IPS-NIHi7 (cell line): ENCODE data around the gene VSIR.

Source experiments
- DNase-seq: peaks from one replicate; pipeline ENCODE4 v3.0.0; 2012; ENCODE audit warnings: mixed read lengths; ENCODE audit errors: extremely low spot score

Gene VSIR

GRCh38 chr10:71763352-71764127 lies 9.8 kb downstream of the VSIR start:
- no peak for DNase-seq

DNA sequence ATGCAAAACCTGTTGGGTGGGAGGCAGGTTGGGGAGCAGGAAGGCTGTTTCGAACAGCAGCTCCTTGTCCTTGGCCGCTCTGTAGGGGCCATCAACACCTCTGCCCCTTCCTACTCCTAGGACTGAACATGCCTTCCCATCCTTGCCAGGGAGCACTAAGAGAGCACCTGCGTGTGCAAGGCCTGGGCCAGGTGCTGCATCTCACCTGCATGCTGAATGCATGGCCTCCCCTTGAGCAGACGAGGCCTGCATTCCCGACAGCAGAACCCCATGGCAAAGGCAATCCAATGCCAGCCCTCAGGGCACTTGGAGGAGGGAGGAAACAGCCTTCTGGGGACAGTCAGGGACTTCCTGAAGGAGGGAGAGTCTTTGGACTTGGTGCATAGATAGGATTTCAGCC lies 11.0 kb downstream of the VSIR start:
- no peak for DNase-seq

GRCh38 chr10:71761541-71762113 lies 11.7 kb downstream of the VSIR start:
- DNase-seq: peak; percentile 61

DNA sequence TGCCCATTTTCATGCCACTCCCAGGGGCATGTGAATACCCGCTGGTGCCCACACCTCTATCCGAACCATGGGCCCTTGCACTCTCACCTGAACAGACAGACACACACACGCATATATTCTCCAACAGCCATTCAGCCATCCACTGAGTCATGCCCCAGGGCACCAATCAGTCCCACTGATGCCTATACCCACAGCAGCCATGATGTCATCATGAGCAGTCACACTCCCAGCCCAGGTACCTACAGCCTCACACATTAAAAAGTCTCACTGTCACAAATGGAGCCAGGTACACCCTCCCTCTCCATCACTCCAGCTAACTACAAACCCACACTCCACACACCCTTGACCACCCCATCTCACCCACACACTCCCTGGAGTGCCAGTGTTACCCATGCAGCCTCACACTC lies 12.2 kb downstream of the VSIR start:
- DNase-seq: no peak

DNA sequence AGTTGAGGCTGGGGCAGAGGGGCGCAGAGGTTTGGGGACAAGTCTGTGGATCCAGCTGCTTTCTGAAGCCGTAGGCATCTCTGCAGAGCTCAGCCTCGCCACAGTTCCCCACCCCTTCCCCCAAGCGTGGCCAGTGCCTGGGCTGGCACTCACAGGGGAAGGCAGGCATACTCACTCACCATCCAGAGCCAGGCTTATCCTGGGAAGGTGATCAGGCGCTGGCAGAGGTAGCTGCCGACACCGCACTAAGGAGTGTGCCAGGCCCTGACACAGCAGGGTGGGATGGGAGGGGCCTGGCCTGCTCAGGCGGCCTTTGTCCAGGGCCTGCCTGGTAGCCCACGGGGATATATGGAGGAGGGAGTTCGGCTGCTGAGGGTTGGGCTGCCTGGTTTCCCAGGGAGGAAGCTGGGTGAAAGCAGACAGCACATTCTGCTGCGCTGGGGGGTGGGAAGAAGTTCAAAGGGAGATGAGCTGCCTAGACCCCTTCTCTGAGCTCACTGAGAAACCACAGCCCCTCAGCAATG lies 15.9 kb downstream of the VSIR start:
- DNase-seq: peak; percentile 49

DNA sequence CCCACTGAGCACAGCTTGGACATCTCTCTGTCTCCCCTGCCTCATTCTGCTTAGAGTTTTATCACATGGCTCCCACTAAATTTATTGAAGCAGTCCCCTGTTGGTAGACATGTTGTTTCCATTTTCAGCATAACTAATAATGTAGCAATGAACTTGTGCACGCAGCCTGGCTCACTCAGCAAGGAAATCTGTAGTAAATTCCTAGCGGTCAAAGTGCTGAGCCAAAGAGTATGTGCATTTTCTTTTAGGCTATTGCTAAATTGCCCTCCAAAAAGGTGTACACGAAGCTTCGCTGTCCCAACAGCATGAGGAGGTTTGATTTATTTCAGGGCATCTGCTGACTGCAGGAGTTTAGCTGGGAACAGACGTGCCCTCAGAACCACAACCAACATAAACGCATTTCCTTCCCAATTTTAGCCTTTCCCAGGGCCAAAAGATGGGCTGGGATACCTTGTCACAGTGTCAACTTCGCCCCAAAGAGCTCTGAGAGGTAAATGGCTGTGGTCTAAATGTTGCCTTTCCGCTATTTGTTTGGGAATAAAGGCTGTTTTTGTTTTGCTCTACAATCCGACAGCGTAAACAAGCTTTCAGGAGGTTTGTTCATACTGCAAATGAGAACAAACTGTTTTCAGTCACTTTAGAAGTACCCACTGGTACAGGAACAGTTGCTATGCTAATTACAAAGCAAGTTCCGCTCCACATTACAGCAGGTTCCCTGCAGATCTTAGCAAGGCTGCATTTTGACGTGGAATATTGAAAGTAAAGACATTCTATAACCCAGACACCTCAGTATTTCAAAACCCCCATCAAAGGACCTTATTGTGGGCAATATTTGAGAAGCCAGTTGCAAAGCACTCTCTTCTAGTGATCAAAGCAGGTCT lies 16.8 kb downstream of the VSIR start:
- DNase-seq: no peak

- no peak for DNase-seq
Observed at GRCh38 chr10:71755179-71755879, 18.0 kb downstream of the VSIR start.

- DNase-seq: no peak
Observed at GRCh38 chr10:71754562-71754961, 18.8 kb downstream of the VSIR start.

DNA sequence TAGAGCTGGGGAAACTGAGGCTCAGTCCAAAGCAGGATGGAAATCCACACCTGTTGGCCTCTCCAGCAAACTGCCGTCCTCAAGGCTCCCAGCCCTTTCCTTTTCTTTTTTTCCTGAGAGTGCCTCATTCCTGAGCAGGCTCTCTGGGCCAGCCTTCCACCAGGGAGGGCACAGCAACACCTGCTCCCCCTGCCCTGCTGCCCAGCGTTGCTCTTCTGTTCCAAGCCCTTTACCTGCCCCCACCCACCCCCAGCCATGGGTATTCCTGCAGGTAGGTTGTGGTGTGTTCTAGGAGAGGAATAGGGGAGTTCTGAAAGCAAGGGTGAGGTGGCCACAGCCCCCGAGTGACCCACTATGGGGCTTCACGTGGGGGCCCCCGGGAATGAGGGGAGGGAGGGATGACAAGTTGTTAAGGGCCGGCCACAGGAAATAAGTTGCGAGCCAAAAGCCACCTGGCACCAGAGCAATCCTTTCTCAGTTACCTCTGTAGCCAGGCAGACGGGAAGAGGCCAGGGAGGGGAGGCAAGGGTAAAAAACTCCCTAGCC lies 19.3 kb downstream of the VSIR start:
- DNase-seq: no peak

DNA sequence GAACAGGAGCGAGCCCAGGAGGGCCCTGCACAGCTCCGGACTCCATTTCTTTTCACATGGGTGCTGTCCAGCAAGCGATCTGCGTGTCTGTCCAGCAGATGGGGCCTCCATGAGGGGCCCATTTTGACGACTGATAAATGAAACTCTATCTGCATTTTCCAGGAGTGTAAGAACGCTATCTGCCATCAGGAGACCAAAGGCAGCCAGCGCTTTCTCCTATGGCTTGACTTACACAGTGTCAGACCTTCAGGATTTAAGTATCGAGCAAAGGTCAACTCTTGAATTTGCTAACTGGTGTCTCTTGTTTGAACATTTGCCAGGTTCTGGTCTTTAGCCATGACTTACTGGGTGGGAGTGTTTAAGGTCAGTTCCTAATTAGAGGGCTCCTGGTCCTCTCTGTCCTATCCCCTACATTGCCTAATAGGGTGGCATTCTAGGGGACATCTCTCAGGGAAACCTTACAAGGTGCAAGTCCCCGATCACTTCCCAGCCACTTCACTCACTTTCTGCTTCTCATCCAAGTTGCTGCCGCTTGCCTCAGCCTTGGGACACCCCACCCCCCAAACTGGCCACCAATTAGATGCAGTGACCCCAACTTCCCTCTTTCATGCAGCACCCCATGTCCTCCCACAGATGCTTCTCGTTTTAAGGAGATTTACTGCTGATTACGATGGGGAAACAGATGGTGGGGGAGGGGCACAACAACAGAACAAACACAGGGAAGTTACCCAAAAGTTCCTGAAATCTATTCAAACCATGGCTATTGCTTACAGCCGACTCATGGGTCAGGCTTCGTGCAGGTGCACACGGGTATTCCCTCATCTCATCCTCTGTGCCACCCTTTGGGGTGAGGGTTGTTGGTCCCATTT lies 20.0 kb downstream of the VSIR start:
- no peak for DNase-seq

GRCh38 chr10:71752391-71753090 lies 20.8 kb downstream of the VSIR start:
- no peak for DNase-seq

DNA sequence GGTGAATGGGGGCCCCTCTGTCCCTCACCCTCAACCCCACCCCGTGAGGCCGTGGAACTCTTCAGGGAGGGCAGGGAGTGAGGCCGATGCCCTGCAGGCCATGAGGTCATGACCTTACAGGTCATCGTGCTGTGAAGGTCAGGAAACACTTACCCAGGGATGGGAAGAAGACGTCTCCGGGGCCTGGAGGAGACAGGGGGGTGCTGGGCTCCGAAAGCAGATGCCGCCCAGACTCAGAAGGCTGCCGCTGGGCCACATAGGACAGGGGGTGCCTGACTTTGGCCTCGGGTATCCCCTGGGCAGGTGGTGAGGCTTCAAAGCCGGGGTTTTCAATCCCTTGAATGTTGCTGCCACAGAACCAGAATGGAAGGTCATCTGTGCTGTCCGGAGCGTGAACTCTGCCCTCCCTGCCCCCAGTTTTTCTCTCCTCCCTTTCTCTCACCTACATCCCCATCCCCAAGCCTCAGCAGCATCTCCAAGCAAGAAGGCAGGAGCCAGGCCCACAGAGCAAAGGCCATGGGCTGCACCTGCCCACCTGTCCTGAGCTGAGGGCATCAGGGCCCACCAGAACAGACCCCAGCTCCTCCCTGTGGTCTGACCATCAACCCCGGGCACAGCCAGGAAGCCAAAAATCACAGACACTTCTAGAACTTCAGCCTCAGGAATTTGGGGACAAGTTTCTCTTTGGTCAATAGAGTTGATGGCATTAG lies 21.6 kb downstream of the VSIR start:
- no peak for DNase-seq

DNA sequence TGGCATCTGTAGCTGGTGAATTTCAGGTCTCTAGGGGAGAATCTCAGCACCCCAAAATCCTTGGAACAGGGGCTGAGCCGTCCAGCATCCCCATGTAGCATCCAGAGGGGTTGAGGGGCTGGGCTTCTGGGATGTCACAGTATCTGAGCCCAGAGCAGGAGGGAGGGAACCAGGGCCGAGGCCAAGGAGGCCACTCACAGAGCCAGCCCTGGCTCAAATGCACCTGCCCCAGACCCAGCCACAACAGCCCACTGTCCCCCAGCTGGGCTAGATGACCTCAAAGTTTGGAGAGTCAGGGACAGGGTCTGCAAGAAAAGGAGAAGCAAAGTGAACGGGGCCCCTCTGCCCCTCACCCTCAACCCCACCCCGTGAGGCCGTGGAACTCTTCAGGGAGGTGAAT lies 22.3 kb downstream of the VSIR start:
- no peak for DNase-seq

DNA sequence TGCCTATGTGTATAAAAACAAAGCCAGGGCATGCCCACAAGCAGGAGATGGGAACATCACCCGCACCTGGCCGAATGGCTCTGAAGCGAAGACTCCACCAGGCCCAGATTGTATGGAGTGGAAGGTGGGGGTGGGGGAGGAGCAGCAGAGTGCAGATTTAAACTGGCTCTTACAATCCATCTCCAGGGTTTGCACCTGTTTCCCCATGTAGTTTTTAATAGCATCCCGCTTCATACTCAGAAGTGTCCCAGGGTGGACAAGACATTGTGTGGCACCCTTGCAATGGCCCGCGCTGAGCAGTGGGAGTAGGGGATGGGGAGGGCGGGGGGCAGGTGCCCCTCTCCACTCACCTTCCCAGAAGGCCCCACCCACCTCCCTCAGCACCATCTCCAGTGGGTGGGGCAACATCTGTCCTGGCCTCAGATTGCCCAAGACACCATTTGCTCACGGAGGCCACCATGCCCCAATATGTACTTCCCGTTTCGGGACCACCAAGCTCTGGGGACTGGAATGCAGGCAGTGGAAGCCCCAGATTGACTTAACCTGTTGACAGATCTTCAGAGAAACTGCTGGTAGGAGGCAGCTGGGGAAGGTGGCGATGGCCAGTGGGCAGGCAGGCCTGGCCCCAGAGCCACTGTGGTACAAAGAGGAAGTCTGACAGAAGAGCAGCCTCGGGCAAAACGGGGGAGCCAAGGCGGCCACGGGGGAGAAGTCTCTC lies 23.0 kb downstream of the VSIR start:
- DNase-seq: no peak

GRCh38 chr10:71749396-71749795 lies 23.9 kb downstream of the VSIR start:
- no peak for DNase-seq

DNA sequence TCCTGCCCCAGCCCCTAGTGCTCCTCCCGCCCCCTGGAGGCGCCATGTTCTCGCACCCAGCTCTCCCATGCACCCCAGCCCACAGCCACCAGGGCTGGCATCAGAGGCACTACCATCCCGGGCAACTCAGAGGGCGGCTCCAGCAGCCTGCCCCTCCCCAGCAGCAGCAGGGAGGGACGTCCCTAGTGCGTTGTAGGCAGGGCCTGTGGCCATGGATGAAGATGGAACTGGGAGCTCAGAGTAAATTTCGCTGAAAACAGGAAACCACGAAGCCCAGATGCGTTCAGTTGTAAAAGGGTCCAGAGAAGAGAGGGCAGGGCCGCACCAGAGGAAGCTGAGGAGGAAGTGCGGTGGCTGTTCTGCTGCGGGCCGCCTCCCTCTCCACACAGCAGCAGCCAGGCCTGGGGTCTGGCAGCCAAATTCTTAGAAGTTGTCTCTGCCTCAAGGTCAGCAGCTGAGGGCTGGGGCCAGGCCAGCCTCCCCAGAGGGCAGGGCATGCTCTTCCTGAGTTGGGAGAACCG lies 24.6 kb downstream of the VSIR start:
- DNase-seq: no peak

DNA sequence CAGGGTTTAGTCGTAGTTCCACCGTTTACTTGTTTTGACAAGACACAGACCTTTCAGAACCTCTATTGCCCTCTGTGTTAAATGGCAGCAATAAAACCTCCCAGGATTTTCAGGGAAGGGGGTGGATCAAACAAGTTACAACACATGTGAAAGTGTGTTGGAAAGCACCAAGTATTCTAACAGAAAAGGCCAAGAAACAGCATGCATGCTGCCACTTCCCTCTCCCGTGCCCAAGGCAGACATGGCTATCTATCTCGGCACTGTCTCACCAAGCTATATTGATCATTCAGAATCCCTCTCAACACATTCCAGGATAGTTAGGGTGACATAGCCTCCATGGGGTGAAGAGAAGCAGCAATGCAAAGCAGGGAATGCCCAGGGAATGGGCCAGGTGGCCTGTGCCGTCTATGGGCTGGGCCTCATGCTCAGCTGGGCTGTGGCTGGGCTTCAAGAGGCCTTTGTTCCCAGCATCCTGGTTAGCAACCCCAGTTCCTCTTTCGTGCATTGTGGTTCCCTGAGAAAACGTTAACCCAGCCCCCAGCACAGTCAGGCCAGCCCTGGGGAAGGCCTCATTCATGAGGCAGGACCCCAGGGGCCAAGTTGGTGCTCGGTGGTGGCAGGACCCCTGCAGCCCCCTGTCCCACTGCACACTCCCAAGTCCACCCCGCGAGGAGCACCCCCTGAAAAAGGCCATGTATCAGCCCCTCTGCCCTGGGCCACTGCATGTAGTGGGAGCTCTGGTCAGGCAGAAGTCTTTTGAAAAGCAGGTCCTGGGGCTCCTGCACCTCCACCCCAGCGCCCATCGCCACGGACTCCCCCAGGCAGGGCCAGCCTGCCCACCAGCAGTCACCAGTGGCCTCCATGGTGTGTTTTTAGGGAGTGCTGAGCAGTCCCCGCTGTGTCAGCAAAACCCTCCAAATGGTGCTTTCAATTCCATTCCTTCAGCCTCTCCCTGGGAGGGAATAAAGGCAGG lies 25.5 kb downstream of the VSIR start:
- DNase-seq: no peak
